Upper lobe of left lung (tissue), 4 donors: ENCODE results near the gene THEM4.

ENCODE experiments used
- CTCF ChIP-seq, 6 experiments: fragments of 450-650 bp in 4 of 6; fragments of 200-600 bp in 2 of 6; sonication (generic) in 2 of 6; IDR thresholded peaks; one replicate each; pipeline ENCODE4 v1.5.1; 2016 to 2019; ENCODE audit warnings: antibody characterized with exemption in 6 of 6
- EP300 ChIP-seq, 4 donors: sonication (generic); formaldehyde crosslinking; IDR thresholded peaks; one replicate each; pipeline ENCODE4 v1.5.1; 2017; ENCODE audit warnings: antibody characterized with exemption in 4 of 4, control low read depth in 2 of 4
- POLR2A ChIP-seq, 4 donors: fragments of 450-650 bp; IDR thresholded peaks; one replicate each; pipeline ENCODE4 v1.5.1; 2016 to 2017; ENCODE audit warnings: antibody characterized with exemption in 4 of 4, mild to moderate bottlenecking in 2 of 4
- POLR2AphosphoS5 ChIP-seq, 2 donors: sonication (generic); formaldehyde crosslinking; IDR thresholded peaks; one replicate each; pipeline ENCODE4 v1.5.1; 2017; ENCODE audit warnings: antibody characterized with exemption in 2 of 2

GRCh38 chr1:151835596-151835995 lies 73.7 kb downstream of the THEM4 start:
- TF ChIP-seq CTCF (IDR thresholded peaks at IDR 0.05) (no peak), EP300 (IDR thresholded peaks at IDR 0.05) (no peak), POLR2AphosphoS5 (IDR thresholded peaks at IDR 0.05) (no peak), POLR2A (IDR thresholded peaks at IDR 0.05) (no peak)
